ENCODE results near the gene ZBTB8B. TPM values are rescaled to one million over a fixed set of nuclear protein-coding genes. Genes with fewer than 3 reads are reported as not detected.
A peak's percentile ranks its signal among the peaks of the same experiment; 100 is the strongest.
"Not testable (repeated sequence)": the region's sequence is repeated elsewhere in the genome, so short reads cannot be mapped to it uniquely, and the experiment has no call there.

The ZBTB8B gene
- total RNA-seq, 1 donor from 2014 or later: 5.6 TPM

DNA sequence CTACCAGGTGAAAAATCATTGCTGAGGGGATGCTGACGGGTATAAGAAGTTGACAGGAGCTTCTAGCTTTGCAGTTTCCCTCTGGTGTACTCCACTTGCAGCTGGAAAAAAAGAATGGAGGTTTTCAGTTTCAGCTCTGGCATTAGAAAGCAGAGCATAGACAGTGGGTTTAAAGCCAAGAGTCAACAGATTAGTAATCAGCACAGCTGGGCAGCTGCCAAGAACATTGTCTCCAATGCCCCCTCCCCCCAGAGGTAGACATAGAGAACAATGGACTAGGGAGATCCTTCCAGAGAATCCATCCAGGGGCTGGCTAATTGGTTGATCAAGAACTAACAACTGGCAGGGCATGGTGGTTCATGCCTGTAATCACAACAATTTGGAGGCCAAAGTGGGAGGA is 10.1 kb upstream of the ZBTB8B start:
- H3K9me3 ChIP-seq (ENCODE audit: low read depth): no peaks in the 10 kb centered on the region
- Mint-ChIP-seq H3K4me3 (no peak overlapping the region), H3K27me3 (ENCODE audit: insufficient read depth, low read depth) (peaks cover 5% of the 10 kb centered on the region), H3K27ac (no peak overlapping the region), H3K4me1 (no peaks in the 10 kb centered on the region), H3K9me3 (peaks cover 19% of the 10 kb centered on the region), H3K36me3 (no peaks in the 10 kb centered on the region)
- H3K4me3 ChIP-seq: peak overlapping the region; percentile 19
- peak overlapping the region; percentile 72 for H3K4me2 ChIP-seq
- H2AFZ ChIP-seq (replicated peaks): no peak overlapping the region
- no peaks in the 10 kb centered on the region for H3K27me3 ChIP-seq
- no peaks in the 10 kb centered on the region for H3K36me3 ChIP-seq
- H3K27ac ChIP-seq: peak overlapping the region; percentile 41
- TF ChIP-seq, protein P1, sequence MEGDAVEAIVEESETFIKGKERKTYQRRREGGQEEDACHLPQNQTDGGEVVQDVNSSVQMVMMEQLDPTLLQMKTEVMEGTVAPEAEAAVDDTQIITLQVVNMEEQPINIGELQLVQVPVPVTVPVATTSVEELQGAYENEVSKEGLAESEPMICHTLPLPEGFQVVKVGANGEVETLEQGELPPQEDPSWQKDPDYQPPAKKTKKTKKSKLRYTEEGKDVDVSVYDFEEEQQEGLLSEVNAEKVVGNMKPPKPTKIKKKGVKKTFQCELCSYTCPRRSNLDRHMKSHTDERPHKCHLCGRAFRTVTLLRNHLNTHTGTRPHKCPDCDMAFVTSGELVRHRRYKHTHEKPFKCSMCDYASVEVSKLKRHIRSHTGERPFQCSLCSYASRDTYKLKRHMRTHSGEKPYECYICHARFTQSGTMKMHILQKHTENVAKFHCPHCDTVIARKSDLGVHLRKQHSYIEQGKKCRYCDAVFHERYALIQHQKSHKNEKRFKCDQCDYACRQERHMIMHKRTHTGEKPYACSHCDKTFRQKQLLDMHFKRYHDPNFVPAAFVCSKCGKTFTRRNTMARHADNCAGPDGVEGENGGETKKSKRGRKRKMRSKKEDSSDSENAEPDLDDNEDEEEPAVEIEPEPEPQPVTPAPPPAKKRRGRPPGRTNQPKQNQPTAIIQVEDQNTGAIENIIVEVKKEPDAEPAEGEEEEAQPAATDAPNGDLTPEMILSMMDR (IDR thresholded peaks at IDR 0.05): no peak
- TF ChIP-seq EZH2 (IDR thresholded peaks at IDR 0.05) (no peak), EZH2phosphoT487 (IDR thresholded peaks at IDR 0.05) (no peak)
- H4K20me1 ChIP-seq (ENCODE audit: low read depth): no peaks in the 10 kb centered on the region
- no peak overlapping the region for H3K9ac ChIP-seq
- peaks cover 14% of the 10 kb centered on the region for H3K4me1 ChIP-seq
- peak; percentile 82 for DNase-seq (ENCODE audit: low spot score)
- no peaks in the 10 kb centered on the region for H3K79me2 ChIP-seq (ENCODE audit: low read depth)
- H3F3A ChIP-seq (ENCODE audit: low read depth): peaks cover 12% of the 10 kb centered on the region

DNA sequence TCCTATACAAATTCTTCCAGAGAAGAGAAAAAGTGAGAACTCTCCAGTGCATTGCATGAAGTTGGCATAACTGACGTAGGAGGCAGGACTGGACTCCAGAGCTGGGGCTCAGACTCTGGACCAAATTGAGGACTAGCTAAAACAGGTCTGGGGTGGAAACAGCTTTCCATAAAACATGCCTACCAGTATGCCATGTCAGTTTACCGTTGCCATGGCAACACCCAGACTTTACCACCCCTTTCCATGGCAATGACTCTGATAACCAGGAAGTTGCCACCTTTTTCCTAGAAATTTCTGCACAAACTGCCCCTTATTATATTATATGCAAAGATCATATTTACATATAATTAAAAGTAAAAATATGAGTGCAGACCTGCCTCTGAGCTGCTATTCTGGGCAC is 8.9 kb upstream of the ZBTB8B start:
- TF ChIP-seq EZH2phosphoT487 (IDR thresholded peaks at IDR 0.05): no peak
- TF ChIP-seq EZH2 (IDR thresholded peaks at IDR 0.05): no peak
- TF ChIP-seq, protein P1 (IDR thresholded peaks at IDR 0.05): no peak
- no peak for DNase-seq (ENCODE audit: low spot score)
- Mint-ChIP-seq H3K9me3 (peaks cover 20% of the 10 kb centered on the region), H3K36me3 (no peaks in the 10 kb centered on the region), H3K4me1 (no peaks in the 10 kb centered on the region), H3K4me3 (no peak overlapping the region), H3K27me3 (ENCODE audit: insufficient read depth, low read depth) (peaks cover 5% of the 10 kb centered on the region), H3K27ac (no peak overlapping the region)
- Histone ChIP-seq H4K20me1 (ENCODE audit: low read depth) (no peaks in the 10 kb centered on the region), H3K79me2 (ENCODE audit: low read depth) (no peaks in the 10 kb centered on the region), H3K9me3 (ENCODE audit: low read depth) (no peaks in the 10 kb centered on the region), H3K4me2 (no peak overlapping the region), H3K9ac (no peak overlapping the region), H3K27ac (no peak overlapping the region), H3K36me3 (no peaks in the 10 kb centered on the region), H2AFZ (replicated peaks) (no peak overlapping the region), H3K4me1 (peaks cover 14% of the 10 kb centered on the region), H3K27me3 (no peaks in the 10 kb centered on the region), H3F3A (ENCODE audit: low read depth) (peaks cover 12% of the 10 kb centered on the region), H3K4me3 (no peak overlapping the region)

DNA sequence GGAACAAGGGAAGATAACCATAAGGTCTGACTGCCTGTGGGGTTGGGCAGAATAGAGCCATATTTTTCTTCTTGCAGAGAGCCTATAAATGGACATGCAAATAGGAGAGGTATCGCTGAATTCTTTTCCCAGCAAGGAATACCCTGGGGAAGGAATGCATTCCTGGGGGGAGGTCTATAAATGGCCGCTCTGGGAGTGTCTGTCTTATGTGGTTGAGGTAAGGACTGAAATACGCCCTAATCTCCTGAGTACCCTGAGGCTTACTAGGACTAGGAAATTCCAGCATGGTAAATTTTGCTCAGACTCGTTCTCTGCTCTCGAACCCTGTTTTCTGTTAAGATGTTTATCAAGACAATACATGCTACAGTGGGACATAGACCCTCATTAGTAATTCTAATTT is 6.1 kb upstream of the ZBTB8B start:
- H3K36me3 ChIP-seq; H3K4me1 Mint-ChIP-seq; H3K27ac ChIP-seq; DNase-seq (ENCODE audit: low spot score); H3K9me3 ChIP-seq (ENCODE audit: low read depth); H4K20me1 ChIP-seq (ENCODE audit: low read depth); H3K27me3 Mint-ChIP-seq (ENCODE audit: insufficient read depth, low read depth); H3K36me3 Mint-ChIP-seq; H2AFZ ChIP-seq (replicated peaks); H3K79me2 ChIP-seq (ENCODE audit: low read depth); H3K9ac ChIP-seq; H3K27ac Mint-ChIP-seq; H3K4me3 Mint-ChIP-seq; H3K4me3 ChIP-seq; H3K4me2 ChIP-seq; H3K27me3 ChIP-seq: not testable (repeated sequence)
- H3K4me1 ChIP-seq: peaks cover 14% of the 10 kb centered on the region
- H3K9me3 Mint-ChIP-seq: peaks cover 20% of the 10 kb centered on the region
- H3F3A ChIP-seq (ENCODE audit: low read depth): peaks cover 12% of the 10 kb centered on the region

DNA sequence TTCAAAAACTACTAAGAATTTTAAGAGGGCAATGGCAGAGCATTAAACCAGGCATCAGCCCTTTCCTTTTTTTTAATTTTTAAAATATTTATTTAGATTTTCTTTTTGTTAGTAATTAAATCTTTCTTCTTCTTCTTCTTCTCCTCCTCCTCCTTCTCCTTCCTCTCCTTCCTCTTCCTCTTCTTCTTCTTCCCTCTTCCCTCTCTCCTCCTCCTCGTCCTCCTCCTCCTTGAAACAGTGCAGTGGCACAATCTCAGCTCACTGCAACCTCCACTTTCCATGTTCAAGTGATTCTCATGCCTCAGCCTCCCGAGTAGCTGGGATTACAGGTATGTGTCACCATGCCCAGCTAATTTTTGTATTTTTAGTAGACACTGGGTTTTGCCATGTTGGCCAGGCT is 1.9 kb upstream of the ZBTB8B start:
- H3K27ac Mint-ChIP-seq; H3K4me3 ChIP-seq; H3K9me3 ChIP-seq (ENCODE audit: low read depth); H3K4me3 Mint-ChIP-seq; H3K9ac ChIP-seq; H3K27me3 Mint-ChIP-seq (ENCODE audit: insufficient read depth, low read depth); H3K36me3 ChIP-seq; H3K4me2 ChIP-seq; H3K27ac ChIP-seq; DNase-seq (ENCODE audit: low spot score); H3K4me1 ChIP-seq; H2AFZ ChIP-seq (replicated peaks); H3F3A ChIP-seq (ENCODE audit: low read depth); H3K27me3 ChIP-seq; H4K20me1 ChIP-seq (ENCODE audit: low read depth); H3K36me3 Mint-ChIP-seq: not testable (repeated sequence)
- peaks cover 23% of the 10 kb centered on the region for H3K79me2 ChIP-seq (ENCODE audit: low read depth)
- H3K9me3 Mint-ChIP-seq: peaks cover 17% of the 10 kb centered on the region
- H3K4me1 Mint-ChIP-seq: peaks cover 10% of the 10 kb centered on the region

Data from neural progenitor cell (in vitro differentiated cells).